ENCODE measurements around the gene ETV4.

Gene ETV4

GRCh38 chr17:43543771-43544575, 2.2 kb downstream of the ETV4 start:
- no peak for DNase-seq (ENCODE audit: low spot score)

GRCh38 chr17:43543300-43543699, 2.8 kb downstream of the ETV4 start:
- DNase-seq (ENCODE audit: low spot score) = no peak

DNA sequence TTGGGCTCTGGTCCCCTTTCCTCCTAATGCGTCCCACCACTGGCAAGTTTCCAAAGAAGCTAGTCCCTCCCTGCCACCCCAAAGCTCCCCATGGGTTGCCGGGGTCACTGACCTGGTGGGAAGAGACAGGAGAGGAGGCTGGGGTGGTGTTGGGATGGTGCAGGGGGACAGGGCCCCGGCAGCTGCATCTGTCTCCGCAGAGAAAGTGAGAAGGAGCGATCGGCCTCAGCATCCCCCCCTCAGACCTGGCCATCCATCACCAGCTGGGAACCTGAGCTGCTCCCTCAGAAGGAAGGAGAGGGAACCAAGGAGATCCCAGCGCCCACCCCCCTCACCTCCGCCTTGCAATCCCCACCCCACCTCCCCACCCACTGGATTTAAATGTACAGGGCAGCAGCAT, 3.3 kb downstream of the ETV4 start:
- DNase-seq (ENCODE audit: low spot score) = no peak

GRCh38 chr17:43540821-43541674, 5.1 kb downstream of the ETV4 start:
- DNase-seq (ENCODE audit: low spot score) = no peak

- DNase-seq (ENCODE audit: low spot score) = no peak
Observed at GRCh38 chr17:43536236-43536992, 9.7 kb downstream of the ETV4 start.

DNA sequence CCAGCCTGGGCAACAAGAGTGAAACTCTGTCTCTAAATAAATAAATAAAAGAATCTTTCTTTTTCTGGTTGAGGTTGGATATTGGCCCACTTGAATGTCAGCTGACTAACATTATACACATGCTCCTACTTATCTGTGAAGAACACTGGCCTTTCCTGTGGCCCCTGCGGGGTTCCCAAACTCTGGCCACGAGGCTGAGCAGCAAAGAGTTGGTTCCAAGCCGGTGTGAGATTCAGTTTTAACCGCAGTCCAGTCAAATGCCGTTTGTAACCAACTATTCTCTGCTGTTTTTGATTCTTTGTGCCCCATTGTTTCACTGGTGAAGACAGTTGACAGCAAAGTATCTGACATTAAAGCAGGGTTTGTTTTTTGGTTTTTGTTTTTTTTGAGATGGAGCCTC, 11.2 kb downstream of the ETV4 start:
- DNase-seq (ENCODE audit: low spot score) = no peak

GRCh38 chr17:43533699-43534098, 12.4 kb downstream of the ETV4 start:
- DNase-seq (ENCODE audit: low spot score) = no peak

DNA sequence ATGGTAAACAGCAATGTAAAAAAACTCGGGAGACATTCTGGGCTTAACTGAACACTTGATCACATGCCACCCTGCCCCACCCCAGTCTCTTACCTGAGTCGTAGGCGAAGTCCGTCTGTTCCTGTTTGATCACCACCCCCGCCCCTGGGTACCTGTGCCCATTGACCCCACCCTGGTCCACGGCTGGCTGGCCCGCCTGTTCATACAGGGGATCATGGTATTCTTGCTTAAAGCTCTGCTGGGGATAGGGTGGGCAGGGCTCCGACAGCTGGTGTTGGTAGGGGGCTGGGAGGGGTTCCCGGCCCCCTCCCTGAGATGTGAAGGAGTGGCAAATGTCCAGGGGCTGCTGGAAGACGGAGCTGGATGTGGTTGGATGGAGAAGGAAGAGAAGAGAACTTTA, 13.6 kb downstream of the ETV4 start:
- DNase-seq (ENCODE audit: low spot score) = no peak

- no peak for DNase-seq (ENCODE audit: low spot score)
Observed at GRCh38 chr17:43531955-43532354, 14.2 kb downstream of the ETV4 start.

GRCh38 chr17:43531082-43531378, 15.1 kb downstream of the ETV4 start:
- no peak for DNase-seq (ENCODE audit: low spot score)

DNA sequence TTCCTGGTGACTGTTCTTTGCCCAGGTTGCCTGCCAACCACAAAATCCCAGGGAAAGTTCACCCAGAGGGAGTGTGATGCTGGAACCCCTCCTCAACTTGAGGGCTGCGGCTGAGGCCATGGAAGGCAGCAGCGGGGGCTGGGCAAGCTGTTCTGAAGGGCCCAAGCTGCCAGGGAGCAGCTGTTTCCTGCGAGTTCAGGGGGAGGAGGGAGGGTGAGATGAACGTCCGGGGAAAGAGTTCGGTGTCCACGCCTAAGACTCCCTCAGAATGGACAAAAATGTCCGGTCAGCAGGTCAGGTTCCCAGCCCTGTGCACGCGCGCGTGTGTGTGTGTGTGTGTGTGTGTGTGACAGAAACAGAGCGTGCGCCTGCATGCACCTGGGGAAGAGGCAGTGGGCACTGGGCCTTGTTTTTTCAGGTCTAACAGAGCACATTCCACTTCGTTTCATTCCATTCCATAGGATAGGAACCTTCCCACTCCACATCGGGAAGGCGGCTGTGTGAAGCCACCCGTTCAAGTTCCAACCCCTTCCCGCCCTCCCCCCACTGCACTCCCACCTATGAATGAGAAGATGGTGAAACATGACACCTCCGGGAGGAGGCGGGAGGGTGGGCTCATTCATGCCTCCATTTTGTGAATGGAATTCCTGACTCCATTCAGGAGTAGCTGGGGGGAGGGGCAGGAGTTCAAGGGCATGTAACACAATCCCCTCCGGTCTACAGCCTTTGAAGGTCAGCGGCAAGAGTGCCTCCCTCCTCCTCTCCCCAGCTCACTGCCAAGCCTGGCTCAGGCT, 15.7 kb downstream of the ETV4 start:
- DNase-seq (ENCODE audit: low spot score) = no peak

DNA sequence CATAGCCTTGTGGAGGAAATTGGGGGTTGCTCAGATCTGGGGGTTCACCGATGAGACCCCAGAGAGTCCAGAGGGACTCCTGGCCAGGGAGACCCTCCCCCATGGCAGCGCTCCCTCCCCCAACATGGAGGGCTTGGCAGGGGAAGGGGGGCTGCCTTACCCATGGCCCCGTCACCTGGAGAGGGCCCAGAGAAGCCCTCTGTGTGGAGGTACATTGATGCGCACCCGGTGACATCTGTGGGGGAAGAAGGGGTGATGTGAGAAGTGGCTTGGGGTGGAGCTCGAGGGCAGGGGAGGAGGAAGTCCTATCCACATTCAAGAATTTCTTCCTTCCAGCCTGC, 16.2 kb downstream of the ETV4 start:
- DNase-seq (ENCODE audit: low spot score) = no peak

DNA sequence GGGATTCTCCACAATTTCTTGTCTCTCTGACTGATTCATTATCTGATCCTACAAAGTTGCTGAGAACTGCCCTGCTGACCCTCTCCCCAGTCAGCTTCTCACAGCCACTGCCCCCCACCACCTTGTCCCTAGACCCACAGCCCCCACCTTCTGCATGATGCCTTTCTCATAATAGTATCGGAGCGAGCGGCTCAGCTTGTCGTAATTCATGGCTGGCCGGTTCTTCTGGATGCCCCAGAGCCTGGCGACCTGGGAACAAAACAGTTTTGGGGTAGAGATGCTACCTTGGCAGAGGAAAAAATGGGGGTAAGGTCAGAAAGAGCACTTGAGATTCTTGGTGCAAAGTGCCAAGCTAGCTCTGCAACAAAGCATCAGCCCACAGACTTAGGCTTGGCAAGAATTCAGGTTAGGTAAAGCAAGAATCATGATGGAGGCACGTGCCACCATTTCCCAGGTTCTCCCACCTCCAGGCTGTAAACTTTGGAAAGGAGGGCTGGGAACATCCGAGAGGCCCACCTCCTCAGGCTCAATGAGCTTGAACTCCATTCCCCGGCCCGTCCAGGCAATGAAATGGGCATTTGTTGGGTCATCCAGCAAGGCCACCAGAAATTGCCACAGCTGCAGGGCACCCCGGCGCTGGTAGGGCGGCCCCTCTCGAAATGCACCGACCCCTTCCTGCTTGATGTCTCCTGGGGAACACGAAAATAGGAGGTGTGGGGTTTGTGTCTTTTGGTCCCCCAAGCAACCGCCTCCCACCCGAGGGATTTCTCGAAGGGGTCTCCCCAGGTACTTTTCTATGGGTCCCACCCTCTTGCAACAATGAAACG, 16.9 kb downstream of the ETV4 start:
- DNase-seq (ENCODE audit: low spot score) = no peak

DNA sequence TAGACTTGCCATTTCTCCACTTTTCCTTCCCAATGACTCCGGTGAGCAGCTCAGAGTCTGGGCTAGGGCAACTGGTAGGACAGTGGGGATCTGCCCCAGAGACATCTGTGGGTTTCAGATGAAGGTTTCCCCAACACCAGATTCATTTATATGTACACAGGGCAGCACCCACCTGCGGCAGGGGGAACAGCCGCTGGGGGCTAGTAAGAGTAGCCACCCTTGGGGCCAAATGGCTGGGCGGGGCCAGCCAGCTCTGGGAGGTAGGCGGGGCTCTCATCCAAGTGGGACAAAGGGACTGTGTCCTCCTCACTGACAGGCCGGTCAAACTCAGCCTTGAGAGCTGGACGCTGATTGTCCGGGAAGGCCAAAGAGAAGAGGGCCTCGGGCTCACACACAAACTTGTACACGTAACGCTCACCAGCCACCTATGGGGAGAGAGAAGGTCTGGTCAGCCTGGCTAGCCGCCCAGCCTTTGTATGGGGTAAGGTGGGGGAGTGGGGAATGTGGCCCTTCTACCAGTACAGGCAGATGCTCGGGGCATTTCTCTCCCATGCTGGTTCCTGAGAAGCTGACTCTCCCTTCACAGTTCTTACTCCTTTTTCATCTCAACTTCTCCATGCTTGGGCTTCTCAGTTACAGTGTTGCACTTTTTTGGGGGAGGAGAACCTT, 17.7 kb downstream of the ETV4 start:
- DNase-seq (ENCODE audit: low spot score) = no peak

DNA sequence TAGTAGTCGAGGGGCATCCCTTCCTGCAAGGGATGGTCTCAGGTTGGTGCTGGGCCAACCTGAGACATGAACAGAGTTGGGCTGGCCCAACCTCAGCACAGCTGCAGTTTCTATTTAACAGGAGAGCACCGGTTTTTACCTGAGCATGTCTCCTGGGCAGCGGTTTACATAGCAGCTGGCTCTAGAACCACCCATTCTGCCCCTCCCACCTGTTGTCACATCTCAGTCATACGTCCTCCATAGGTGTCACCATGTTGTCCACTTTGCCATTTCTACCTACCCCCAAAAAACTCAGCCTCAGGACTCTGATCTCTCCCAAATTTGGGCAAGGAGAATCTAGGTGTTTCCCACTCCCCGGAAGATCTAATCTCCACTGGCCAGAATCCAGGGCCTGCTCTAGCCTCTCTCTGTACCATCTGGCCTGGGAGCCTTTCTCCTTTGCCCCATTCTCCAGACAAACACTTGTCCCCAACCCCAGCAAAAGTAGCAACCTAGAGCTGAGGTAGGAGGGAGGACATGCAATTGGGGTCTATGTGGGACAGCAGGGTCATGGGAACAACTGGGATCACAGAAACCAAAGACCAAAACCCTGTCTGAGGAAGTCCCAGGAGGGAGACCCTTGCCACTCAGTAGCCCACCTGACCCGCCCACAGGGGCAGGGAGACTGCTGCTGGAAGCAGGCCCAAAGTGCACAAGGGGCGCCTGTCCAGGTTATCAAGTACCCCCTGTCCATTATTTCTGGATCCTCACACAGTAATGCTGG, 19.1 kb downstream of the ETV4 start:
- no peak for DNase-seq (ENCODE audit: low spot score)

DNA sequence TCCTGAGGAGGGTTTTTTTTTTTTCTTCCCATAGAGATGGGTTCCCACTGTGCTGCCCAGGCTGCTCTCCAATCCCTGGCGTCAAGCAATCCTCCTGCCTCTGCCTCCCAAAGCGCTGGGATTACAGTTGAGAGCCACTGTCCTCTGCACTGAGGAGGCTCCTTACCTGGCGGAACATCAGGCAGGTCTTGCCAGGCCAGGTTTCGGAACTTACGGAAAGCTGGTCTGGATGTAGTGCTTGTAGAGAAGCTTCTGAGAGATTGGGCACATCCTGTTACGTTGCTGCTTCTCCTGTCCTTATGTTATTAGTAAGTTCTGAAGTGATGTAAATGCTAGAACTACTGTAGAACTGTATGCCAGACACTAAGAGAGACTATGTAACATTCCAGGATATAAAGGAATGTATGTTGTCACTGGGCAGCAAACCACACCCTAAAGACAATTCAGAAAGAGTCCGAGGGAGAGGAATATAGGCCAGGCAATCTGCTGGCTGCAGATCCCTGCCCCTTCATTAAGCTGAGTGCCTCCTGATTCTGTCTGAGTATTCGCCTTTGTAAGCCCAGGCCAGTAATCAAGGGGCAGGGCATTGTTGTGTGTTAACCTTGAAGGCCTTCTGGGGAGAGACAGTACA, 21.1 kb downstream of the ETV4 start:
- no peak for DNase-seq (ENCODE audit: low spot score)

GRCh38 chr17:43521389-43521788, 24.8 kb downstream of the ETV4 start:
- no peak for DNase-seq (ENCODE audit: low spot score)

DNA sequence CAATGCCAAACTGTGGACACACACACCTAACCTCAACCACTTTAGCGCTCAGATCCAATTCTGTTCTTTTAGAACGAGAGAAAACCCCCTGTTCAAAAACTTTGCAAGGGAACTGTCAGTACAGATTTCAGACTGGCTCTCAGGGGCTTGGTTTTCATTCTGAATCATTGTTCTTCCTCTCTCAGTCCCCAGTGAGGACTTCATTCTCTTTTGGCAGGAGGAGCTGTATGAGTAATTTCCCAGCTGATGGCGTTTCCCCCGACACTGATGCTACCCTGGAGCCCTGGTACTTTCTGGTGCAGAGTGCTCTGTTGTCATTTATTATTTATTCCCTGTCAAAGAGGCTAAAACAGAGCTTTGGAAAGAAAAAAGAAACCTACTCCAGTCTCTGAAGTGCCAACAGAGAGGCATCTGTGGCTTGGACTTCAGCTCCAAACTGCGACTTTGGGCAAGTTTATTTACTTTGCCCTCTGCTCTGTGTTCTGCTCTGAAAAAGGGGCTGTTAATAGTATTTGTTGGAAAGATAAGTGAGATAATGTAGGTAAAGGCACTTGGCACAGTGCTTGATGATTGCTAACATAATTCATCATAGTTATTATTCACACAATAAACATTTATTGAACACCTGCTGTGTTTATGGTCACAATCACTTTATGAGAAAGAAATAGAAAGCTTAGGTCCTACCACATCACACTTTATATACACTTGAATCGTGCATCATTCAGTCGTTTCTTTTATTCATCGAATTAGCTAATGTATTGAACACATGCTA, 28.3 kb downstream of the ETV4 start:
- no peak for DNase-seq (ENCODE audit: low spot score)

DNA sequence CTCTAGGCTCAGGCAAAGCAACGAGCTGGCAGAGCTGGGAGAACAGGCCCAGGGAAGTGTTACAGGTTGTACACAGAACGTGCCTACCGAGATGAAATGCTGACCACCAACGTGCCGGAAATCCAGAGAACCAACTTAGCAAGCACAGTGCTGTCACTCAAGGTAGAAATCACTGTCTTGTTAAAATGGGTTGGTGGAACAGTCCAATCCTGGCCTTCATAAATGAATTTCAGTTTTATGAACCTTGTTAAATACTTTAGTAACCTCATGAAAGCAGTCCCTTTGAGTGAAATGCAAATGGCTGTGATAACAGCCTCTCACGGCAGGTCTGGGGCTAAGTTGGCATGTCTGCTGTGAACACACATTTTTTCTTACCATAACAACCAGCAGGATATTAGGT, 29.0 kb downstream of the ETV4 start:
- DNase-seq (ENCODE audit: low spot score) = no peak

All from germinal center (tissue), 1 donor.